Kidney (tissue), 14 donors: Measurements from ENCODE around the gene FASN. TPM values are rescaled to one million over a fixed set of nuclear protein-coding genes. Genes with fewer than 3 reads are reported as not detected.

ENCODE experiments used
- DNase-seq, 5 donors: peaks; one replicate each; pipeline ENCODE4 v3.0.0-alpha.2; 2013 to 2020
- FAIRE-seq: peaks from 2 replicates; lab custom pipeline; 2012; peaks lifted over from hg19 to GRCh38; lab: Jason Lieb, UNC
- H3K27ac ChIP-seq, 2 donors: one replicate each; pipeline ENCODE4 v1.7.0; 2013; ENCODE audit warnings: low read depth in 2 of 2, low read length in 2 of 2, inconsistent platforms in 1 of 2
- H3K27me3 ChIP-seq: one replicate; pipeline ENCODE4 v1.7.1; 2013; ENCODE audit warnings: low read length, inconsistent platforms; ENCODE audit not compliant: control insufficient read depth, insufficient read depth
- H3K36me3 ChIP-seq, 3 donors: one replicate each; pipeline versions ENCODE4 v1.7.0 to v1.7.1; 2013; ENCODE audit warnings: low read length in 3 of 3, control low read depth in 1 of 3, inconsistent platforms in 1 of 3; ENCODE audit not compliant: insufficient read depth in 3 of 3, control insufficient read depth in 2 of 3
- H3K4me1 ChIP-seq, 3 donors: one replicate each; pipeline versions ENCODE4 v1.7.0 to v1.7.1; 2013; ENCODE audit warnings: low read length in 3 of 3, inconsistent platforms in 1 of 3, low read depth in 1 of 3; ENCODE audit not compliant: control insufficient read depth in 2 of 3, insufficient read depth in 2 of 3
- H3K4me3 ChIP-seq, 3 donors: one replicate each; pipeline versions ENCODE4 v1.7.0 to v1.8.1; 2013; ENCODE audit warnings: low read length in 3 of 3, control low read depth in 1 of 3, inconsistent platforms in 1 of 3
- H3K9ac ChIP-seq, 3 donors: one replicate each; pipeline versions ENCODE4 v1.7.0 to v1.7.1; 2013; ENCODE audit warnings: low read length in 3 of 3, control low read depth in 1 of 3, inconsistent platforms in 1 of 3
- H3K9me3 ChIP-seq, 3 donors: one replicate each; pipeline versions ENCODE4 v1.7.0 to v1.7.1; 2013; ENCODE audit warnings: low read length in 3 of 3, control low read depth in 1 of 3, inconsistent platforms in 1 of 3; ENCODE audit not compliant: control insufficient read depth in 2 of 3, insufficient read depth in 1 of 3
- CTCF ChIP-seq: IDR thresholded peaks from 3 replicates; pipeline ENCODE4 v1.5.1; 2012; ENCODE audit warnings: mild to moderate bottlenecking, moderate library complexity, borderline replicate concordance; ENCODE audit not compliant: insufficient read depth; ENCODE audit errors: extremely low read depth
- intact Hi-C: fragments of 100-400 bp; cut with DNase I; formaldehyde crosslinking; loops from one replicate; pipeline ENCODE4 v1.11.1; 2022
- polyA plus RNA-seq: library from polyadenylated mRNA; stranded (reverse); fragments of 350-450 nt; fragmentation: Illumina TruSeq; extraction: RNeasy Lipid Tissue Mini Kit (QIAGEN cat#74804); gene quantifications from one replicate; pipeline ENCODE4 v1.2.3, GENCODE V29; 2014; ENCODE audit warnings: low read depth, low replicate concordance; ENCODE audit not compliant: insufficient read depth
- total RNA-seq: library from RNA; stranded (reverse); fragmentation: NEBNext Ultra II Directional; extraction: Animal tissue kit (Norgen Biotek cat#: 25700); gene quantifications from one replicate; pipeline ENCODE4 v1.2.1, GENCODE V29; 2021
- donor health status: control.
- donor health status: control.
- donor health status: control.
- donor health status: control.
- donor health status: control.
- donor health status: DM: yes; HTN: yes; CAD: no.
- donor health status: Normal renal cell carcinoma (clear cell type).

The FASN gene
- total and polyA plus RNA-seq, 2 donors from 2014 or later = 13.6 to 43.3 TPM

GRCh38 chr17:82048571-82048971, 49.5 kb downstream of the FASN start:
- Histone ChIP-seq H3K27ac (no peak overlapping the region), H3K4me3 (no peak overlapping the region), H3K9ac (no peak overlapping the region), H3K4me1 (peaks cover 0 to 20% (median 8%) of the 10 kb centered on the region in 3 donors), H3K36me3 (peaks cover 0 to 3% (median 2%) of the 10 kb centered on the region in 3 donors), H3K27me3 (no peaks in the 10 kb centered on the region), H3K9me3 (no peaks in the 10 kb centered on the region)
- FAIRE-seq = no peak
- no peak for TF ChIP-seq CTCF
- no peak for DNase-seq
- intact Hi-C loops = no loop called here

- Histone ChIP-seq H3K27ac (no peak overlapping the region), H3K27me3 (no peaks in the 10 kb centered on the region), H3K9ac (no peak overlapping the region), H3K4me3 (no peak overlapping the region), H3K9me3 (no peaks in the 10 kb centered on the region), H3K36me3 (peaks cover 0 to 3% (median 2%) of the 10 kb centered on the region in 3 donors), H3K4me1 (peaks cover 0 to 17% (median 4%) of the 10 kb centered on the region in 3 donors)
- FAIRE-seq (no peak), DNase-seq (no peak)
- TF ChIP-seq CTCF = no peak
- intact Hi-C loops = no loop called here
These were observed 50.0 kb downstream of the FASN start for GRCh38 chr17:82047914-82048570.

- no peaks in the 10 kb centered on the region for H3K27me3 ChIP-seq
- TF ChIP-seq CTCF = no peak
- intact Hi-C loops = no loop called here
- no peaks in the 10 kb centered on the region for H3K9me3 ChIP-seq
- no peak overlapping the region for H3K9ac ChIP-seq
- DNase-seq (no peak), FAIRE-seq (no peak)
- no peak overlapping the region for H3K4me3 ChIP-seq
- H3K4me1 ChIP-seq = peaks cover 0 to 11% (median 0%) of the 10 kb centered on the region in 3 donors
- H3K36me3 ChIP-seq = peaks cover 0 to 3% (median 2%) of the 10 kb centered on the region in 3 donors
- no peak overlapping the region for H3K27ac ChIP-seq
These were observed 50.7 kb downstream of the FASN start for GRCh38 chr17:82047379-82047778.
